GM21447 (cell line): ENCODE measurements around the gene MACROD2.

Experiments used
- ATAC-seq: cut with Tn5 transposase; IDR thresholded peaks from one replicate; pipeline ENCODE4 v1.9.1; 2021; ENCODE audit not compliant: unreplicated experiment

Gene MACROD2

GRCh38 chr20:15890407-15890982 lies 1895.2 kb downstream of the MACROD2 start:
- no peak for ATAC-seq

- ATAC-seq, result no peak
These were observed 1899.8 kb downstream of the MACROD2 start for GRCh38 chr20:15895126-15895525.

GRCh38 chr20:15895560-15896084 lies 1900.3 kb downstream of the MACROD2 start:
- peak; percentile 89 for ATAC-seq

GRCh38 chr20:15899967-15900366 lies 1904.7 kb downstream of the MACROD2 start:
- ATAC-seq, result no peak

GRCh38 chr20:15900443-15900842 lies 1905.1 kb downstream of the MACROD2 start:
- no peak for ATAC-seq

- ATAC-seq, result no peak
These were observed 1907.2 kb downstream of the MACROD2 start for GRCh38 chr20:15902493-15902892.

- no peak for ATAC-seq
These were observed 1910.3 kb downstream of the MACROD2 start for GRCh38 chr20:15905661-15906060.

GRCh38 chr20:15909995-15910394 lies 1914.7 kb downstream of the MACROD2 start:
- ATAC-seq, result no peak

GRCh38 chr20:15911581-15911980 lies 1916.3 kb downstream of the MACROD2 start:
- ATAC-seq, result no peak

- ATAC-seq, result no peak
These were observed 1918.2 kb downstream of the MACROD2 start for GRCh38 chr20:15913391-15914025.

GRCh38 chr20:15916623-15917022 lies 1921.3 kb downstream of the MACROD2 start:
- ATAC-seq, result no peak

GRCh38 chr20:15917283-15917682 lies 1922.0 kb downstream of the MACROD2 start:
- no peak for ATAC-seq

GRCh38 chr20:15918631-15919030 lies 1923.3 kb downstream of the MACROD2 start:
- no peak for ATAC-seq

- ATAC-seq, result no peak
These were observed 1923.8 kb downstream of the MACROD2 start for GRCh38 chr20:15919118-15919517.

- ATAC-seq, result no peak
These were observed 1926.6 kb downstream of the MACROD2 start for GRCh38 chr20:15921930-15922329.

- ATAC-seq, result no peak
These were observed 1927.2 kb downstream of the MACROD2 start for GRCh38 chr20:15922556-15922955.

GRCh38 chr20:15923030-15923776 lies 1927.9 kb downstream of the MACROD2 start:
- peak; percentile 75 for ATAC-seq

- no peak for ATAC-seq
These were observed 1929.2 kb downstream of the MACROD2 start for GRCh38 chr20:15924556-15924955.

GRCh38 chr20:15925376-15925775 lies 1930.1 kb downstream of the MACROD2 start:
- ATAC-seq, result no peak

- no peak for ATAC-seq
These were observed 1932.8 kb downstream of the MACROD2 start for GRCh38 chr20:15927893-15928650.

GRCh38 chr20:15928946-15929345 lies 1933.6 kb downstream of the MACROD2 start:
- no peak for ATAC-seq
